IMR-90 (cell line): ENCODE measurements around the gene MYT1.

ENCODE experiments used
- CEBPB ChIP-seq: IDR thresholded peaks from 2 replicates; pipeline ENCODE4 v1.6.1; 2012; ENCODE audit warnings: low read depth, low read length, improper control_type of control experiment
- CHD1 ChIP-seq: IDR thresholded peaks from 2 replicates; pipeline ENCODE4 v1.6.1; 2012; ENCODE audit warnings: low read depth, low read length, improper control_type of control experiment
- CTCF ChIP-seq: conservative IDR thresholded peaks from 2 replicates; pipeline ENCODE4 v1.5.1; 2012; ENCODE audit warnings: mild to moderate bottlenecking, low read depth, low read length, improper control_type of control experiment
- FOS ChIP-seq: fragments of 150-350 bp; IDR thresholded peaks from 2 replicates; pipeline ENCODE4 v1.6.1; 2016; ENCODE audit warnings: low read depth, low read length
- MAFK ChIP-seq: IDR thresholded peaks from 2 replicates; pipeline ENCODE4 v1.6.1; 2012; ENCODE audit warnings: low read depth, low read length, improper control_type of control experiment
- MAZ ChIP-seq: IDR thresholded peaks from 2 replicates; pipeline ENCODE4 v1.6.1; 2012; ENCODE audit warnings: low read depth, mild to moderate bottlenecking, low read length, improper control_type of control experiment, moderate library complexity, borderline replicate concordance
- MXI1 ChIP-seq: IDR thresholded peaks from 2 replicates; pipeline ENCODE4 v1.6.1; 2012; ENCODE audit warnings: low read depth, mild to moderate bottlenecking, low read length, moderate library complexity, borderline replicate concordance
- POLR2A ChIP-seq: IDR thresholded peaks from 2 replicates; pipeline ENCODE4 v1.6.1; 2012; ENCODE audit warnings: mild to moderate bottlenecking, low read depth, low read length
- RAD21 ChIP-seq: IDR thresholded peaks from 2 replicates; pipeline ENCODE4 v1.6.1; 2012; ENCODE audit warnings: low read length, improper control_type of control experiment
- RCOR1 ChIP-seq: IDR thresholded peaks from 2 replicates; pipeline ENCODE4 v1.6.1; 2012; ENCODE audit warnings: mild to moderate bottlenecking, low read length, improper control_type of control experiment; ENCODE audit not compliant: insufficient replicate concordance
- SMC3 ChIP-seq: fragments of 150-350 bp; IDR thresholded peaks from 2 replicates; pipeline ENCODE4 v1.6.1; 2016; ENCODE audit warnings: low read depth, mild to moderate bottlenecking, antibody characterized with exemption, low read length, moderate library complexity

GRCh38 chr20:64247307-64247618, 83.0 kb downstream of the MYT1 start:
- TF ChIP-seq CTCF: no peak
- no peak for TF ChIP-seq CHD1
- TF ChIP-seq SMC3: no peak
- TF ChIP-seq RAD21: no peak
- no peak for TF ChIP-seq POLR2A
- TF ChIP-seq RCOR1: no peak
- TF ChIP-seq MAFK: no peak
- TF ChIP-seq FOS: no peak
- no peak for TF ChIP-seq CEBPB
- TF ChIP-seq MAZ: no peak
- no peak for TF ChIP-seq MXI1
